Stimulated activated CD8-positive, alpha-beta memory T cell treated with anti-CD3 and anti-CD28 coated beads, Interleukin-12 subunit alpha, Interleukin-12 subunit beta, amount 100 ng/mL, for 4 hours (primary cell): Measurements from ENCODE around the gene INSR.
"Not testable (repeated sequence)": the region's sequence is repeated elsewhere in the genome, so short reads cannot be mapped to it uniquely, and the experiment has no call there.

ENCODE experiments used
- DNase-seq: peaks from one replicate; pipeline ENCODE4 v3.0.0-alpha.2; 2020; ENCODE audit warnings: low read depth

The INSR gene

DNA sequence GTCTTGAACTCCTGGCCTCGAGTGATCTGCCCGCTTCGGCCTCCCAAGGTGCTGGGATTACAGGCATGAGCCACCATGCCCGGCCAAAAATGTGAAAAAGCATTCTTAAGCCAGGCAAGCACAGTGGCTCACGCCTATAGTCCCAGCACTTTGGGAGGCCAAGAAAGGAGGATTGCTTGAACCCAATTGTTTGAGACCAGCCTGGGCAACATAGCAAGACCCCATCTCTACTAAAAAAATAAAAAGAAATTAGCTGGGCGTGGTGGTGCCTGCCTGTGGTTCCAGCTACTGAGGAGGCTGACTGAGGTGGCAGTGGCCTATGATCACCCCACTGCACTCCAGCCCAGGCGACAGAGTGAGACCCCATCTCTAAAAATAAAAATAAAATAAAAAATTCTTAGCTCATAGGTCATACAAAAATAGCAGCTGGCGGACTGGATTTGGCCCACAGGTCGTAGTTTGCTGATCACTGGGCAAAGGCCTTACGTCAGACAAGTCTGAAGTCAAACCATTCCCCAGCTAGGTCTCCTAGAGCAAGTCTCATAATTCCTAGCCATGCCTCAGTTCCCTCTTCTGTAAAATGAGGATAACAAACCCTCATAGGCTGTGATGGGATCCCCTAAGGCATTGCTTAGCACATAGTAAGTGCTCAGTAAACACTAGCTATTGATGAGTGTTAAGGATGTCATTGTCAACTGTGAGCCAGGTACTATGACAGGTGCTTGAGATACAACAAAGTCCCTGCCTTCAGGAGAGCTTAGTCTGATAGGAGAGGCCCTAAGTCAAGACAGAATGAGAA, 36.0 kb downstream of the INSR start:
- DNase-seq, result no peak

DNA sequence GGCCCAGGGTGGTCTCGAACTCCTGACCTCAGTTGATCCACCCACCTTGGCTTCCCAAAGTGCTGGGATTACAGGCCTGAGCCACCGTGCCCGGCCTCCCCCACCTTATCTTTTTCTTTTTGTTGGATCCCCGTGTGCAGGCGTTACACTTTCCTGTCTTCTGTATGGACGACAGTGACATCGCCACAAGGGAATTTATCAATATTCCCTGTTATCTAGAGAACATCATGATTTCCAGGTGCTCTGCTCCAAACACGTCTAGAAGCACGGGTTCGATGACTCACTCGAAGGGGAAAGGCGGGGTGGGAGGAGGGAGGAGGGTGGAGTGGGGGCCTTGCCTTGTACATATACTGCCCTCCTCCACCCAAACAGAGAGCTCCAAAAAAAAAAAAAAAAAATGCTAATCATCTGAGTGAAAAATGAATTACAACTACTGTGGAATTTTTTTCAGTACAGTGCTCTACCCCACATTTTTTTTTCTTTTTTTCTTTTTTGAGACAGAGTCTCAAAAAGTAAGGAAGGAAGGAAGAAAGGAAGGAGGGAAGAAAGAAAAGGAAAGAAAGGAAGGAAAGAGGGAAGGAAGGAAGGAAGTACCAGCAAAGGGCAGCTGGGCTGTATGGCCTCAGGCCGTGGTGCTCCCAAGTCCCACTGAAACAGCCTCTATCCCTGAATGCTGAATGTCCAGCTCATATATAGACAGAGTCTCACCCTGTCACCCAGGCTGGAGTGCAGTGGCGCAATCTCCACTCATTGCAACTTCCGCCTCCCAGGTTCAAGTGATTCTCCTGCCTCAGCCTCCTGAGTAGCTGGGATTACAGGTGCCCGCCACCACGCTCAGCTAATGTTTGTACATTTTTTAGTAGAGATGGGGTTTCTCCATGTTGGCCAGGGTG, 36.8 kb downstream of the INSR start:
- DNase-seq, result no peak

DNA sequence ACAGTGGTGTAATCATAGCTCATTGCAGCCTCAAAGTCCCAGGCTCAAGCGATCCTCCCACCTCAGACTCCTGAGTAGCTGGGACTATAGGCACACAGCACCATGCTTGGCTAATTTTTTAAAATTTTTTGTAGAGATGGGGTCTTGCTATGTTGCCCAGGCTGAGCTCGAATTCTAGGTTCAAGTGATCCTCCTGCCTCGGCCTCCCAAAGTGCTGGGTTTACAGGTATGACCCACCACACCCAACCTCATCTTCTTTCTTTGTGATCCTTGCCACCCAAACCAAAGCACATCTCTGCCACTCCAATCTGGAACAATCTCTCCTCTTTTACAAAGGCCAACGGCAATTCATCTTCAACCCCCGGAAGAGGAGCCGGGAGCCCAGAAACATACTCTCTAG, 38.6 kb downstream of the INSR start:
- DNase-seq, result no peak

DNA sequence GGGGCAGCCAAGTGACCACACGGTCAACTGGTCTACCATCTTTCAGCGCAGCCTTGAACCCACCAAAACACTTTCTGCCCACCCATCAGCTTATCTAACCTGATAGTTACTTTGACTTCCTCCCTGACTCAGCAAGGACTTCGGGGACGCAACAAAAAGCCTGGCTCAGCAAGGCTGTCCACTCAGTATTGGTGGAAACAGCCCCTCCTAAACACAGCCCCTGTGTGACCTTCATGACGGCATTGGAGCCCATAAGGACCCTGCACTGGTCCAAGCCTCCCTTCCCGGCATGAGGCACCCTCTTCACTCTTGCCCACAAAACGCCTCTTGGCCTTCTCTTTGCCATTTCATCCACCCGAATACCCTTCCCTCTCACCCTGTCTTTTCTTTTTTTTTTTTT, 39.1 kb downstream of the INSR start:
- DNase-seq, result no peak

DNA sequence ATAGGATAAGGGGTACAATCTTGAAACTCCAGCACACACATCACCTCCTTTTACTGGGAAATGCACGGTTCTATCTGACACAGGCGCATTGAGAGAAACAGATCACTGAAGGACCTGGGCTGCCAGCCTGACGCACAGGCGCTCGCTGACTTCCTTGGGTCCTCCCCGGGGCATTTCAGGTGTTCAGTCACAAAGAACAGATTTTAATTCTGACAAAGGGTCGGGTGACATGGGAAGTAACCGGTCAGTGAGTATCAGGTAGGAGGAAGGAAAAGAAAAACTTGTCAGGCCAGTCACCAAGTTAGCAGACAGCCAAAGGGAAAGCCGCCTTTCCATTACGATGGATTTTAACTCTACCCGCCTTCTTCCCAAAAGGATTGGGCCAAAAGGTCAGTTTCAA, 39.6 kb downstream of the INSR start:
- DNase-seq, result no peak

DNA sequence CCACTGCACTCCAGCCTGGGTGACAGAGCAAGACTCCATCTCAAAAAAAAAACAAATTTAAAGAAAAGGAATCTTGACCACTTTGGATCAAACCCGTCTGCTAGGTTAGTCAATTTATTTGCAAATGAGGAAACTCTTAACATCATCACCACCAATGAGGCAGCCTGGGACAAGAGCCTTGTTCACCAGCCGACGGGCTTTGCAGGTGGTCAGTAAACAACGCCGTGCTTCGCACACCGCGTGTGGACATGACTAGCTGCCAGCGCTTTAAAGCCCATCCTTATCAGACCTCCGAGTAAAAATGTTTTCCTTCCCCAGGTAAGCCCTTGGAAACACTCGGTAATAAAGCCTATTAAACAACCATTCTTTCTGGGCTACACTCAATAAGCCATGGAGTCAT, 41.9 kb downstream of the INSR start:
- no peak for DNase-seq

DNA sequence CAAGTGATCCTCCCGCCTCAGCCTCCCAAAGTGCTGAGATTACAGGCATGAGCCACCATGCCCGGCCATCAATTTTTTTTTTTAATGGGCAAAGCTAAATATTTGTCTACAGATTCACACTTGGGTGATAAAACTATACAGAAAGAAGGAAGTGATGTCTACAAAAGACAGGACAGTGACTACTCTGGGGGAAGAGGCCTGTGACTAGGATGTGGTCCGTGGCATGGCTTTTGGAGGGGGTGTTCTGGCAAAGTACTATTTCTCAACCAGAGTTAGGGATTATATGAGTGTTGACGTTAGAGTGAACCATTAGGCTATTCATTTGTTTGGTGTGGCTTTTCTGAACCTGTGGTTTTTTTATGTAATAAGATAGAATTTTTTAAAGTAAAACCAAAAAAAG, 42.7 kb downstream of the INSR start:
- no peak for DNase-seq

DNA sequence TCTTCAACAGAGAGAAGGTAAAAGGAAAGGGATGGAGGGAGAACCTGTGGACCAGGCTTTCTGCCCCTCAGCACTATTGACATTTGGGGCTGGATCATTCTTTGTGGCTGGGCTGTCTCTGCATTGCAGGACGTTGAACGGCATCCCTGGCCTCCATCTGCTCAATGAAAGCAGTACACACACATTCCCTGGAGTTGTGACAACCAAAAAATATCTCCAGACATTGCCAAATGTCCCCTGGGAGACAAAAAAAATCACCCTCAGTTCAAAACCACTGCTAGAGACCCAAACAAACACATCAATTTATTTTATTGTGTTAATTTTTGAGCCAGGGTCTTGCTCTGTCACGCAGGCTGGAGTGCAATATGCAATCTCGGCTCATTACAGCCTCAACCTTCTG, 43.3 kb downstream of the INSR start:
- no peak for DNase-seq

DNA sequence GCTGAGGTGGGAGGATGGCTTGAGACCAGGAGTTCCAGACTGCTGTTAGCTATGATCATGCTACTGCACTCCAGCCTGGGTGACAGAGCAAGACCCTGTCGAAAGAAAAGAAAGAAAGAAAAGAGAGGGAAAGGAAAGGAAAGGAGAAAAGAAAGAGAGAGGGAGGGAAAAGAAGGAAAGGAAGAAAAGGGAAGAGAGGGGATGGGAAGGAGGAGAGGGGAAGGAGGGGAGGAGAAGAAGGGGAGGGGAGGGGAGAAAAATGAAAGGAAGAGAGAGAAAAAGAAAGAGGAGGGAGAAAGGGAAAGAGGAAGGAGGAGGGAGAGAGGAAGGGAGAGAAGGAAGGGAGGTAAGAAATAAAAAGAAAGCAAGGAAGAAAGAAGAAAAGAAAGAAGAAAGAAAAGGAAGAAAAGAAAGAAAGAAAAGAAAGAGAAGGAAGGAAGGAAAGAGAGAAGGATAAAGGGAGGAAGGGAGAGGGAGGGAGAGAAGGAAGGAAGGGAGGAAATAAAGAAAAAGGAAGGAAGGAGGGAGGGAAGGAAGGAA, 44.1 kb downstream of the INSR start:
- DNase-seq, result no peak

DNA sequence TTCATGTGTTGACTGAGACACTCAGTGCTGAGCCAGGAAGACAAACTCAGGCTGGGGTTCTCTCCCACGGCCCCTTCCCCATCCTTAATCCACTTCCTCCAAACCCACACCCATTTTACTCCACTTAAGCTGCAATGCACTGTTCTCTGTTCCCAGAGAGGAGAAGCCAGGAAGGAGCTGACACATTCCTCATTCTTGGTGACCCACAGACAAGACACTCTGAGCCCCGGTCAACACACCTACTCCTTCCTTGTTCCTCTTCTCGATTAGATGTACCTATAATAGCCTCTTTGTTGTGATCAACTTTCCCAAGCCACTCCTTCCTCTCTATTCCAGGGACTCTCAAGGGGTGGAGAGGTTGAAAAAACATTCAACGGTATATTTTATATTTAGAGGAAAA, 47.1 kb downstream of the INSR start:
- no peak for DNase-seq

DNA sequence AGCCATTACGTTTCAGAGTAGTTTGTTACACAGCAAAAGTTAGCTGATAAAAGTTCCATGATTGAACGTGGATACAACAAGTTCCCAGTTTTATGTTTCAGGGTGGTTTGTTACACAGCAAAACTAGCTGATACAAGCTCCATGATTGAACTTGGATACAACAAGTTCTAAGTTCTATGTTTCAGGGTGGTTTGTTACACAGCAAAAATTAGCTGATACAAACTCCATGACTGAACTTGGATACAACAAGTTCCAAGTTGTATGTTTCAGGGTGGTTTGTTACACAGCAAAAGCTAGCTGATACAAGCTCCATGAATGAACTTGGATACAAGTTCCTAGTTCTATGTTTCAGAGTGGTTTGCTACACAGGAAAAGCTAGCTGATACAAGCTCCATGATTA, 47.6 kb downstream of the INSR start:
- DNase-seq, result no peak

DNA sequence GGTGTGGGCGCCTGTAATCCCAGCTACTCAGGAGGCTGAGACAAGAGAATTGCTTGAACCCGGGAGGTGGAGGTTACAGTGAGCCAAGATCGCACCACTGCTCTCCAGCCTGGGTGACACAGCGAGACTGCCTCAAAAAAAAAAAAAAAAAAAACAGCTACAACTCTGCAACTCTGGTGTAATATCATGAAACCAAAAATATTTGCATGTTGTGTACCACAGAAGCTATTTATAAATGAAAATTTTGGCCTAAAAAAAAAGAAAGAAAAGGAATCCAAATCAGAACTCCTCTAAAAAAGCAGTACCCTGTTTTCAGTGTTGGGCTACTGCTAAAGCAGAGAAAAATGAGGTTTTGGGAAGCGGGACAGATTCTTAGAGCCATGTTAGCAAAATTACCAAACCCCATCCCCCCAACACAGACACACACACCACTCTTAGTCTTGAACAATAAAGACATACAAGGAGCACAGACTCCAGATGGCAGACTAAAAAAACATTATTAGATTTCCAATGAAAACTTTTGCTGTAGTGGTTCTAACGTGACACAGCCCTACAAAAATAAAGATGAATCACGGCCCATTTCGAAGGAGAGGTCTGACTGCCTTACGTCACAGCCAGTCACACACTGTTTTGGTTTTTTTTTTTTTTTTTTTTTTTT, 51.5 kb downstream of the INSR start:
- no peak for DNase-seq

DNA sequence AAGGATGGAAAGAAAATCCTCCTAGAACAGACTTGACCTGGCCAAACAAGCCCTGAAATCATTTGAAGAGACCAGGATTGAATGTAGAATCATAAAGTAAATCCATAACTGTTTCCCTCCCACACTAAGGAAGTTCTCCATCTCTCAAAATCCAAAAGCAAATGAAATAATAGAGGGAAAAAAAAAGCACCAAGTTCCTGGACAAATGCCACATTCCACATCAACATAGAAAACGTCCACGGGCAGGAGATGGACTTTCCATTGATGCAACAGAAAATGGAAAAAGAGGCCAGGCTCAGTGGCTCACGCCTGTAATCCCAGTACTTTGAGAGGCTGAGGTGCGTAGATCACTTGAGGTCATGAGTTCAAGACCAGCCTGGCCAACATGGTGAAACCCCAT, 56.2 kb downstream of the INSR start:
- DNase-seq, result no peak

DNA sequence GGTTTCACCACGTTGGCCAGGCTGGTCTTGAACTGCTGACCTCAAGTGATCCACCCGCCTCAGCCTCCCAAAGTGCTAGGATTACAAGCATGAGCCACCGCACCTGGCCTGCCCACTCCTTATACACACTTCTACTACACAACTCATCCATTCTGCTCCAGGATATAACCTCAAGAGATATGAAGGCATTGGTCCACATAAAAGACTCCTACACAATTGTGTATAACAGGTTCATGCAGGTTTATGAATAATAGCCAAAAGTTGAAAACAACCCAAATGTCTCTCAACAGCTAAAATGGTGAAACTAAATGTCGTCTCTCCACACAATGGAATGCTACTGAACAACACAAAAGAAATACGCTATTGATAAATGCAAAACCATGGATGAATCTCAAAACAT, 58.1 kb downstream of the INSR start:
- DNase-seq, result no peak

DNA sequence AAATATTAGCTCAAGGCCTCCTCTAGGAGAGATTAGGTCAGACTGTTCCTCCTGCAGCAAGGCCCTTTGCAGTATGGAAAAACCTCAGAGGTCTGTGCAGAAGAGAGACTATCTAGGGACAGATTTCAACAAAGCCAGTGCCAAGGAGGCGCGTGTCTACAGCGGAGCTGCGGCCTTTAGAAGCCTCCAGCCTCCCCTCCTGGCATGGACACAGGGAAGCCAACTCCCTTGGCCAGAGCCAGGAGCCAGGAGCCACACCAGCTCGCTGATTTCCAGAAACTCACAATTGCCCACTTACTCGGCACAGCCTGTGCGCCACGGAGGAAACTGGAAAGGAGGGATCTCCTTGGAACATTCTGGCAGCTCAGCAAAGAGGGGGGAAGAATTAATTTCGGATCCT, 63.4 kb downstream of the INSR start:
- DNase-seq, result no peak

DNA sequence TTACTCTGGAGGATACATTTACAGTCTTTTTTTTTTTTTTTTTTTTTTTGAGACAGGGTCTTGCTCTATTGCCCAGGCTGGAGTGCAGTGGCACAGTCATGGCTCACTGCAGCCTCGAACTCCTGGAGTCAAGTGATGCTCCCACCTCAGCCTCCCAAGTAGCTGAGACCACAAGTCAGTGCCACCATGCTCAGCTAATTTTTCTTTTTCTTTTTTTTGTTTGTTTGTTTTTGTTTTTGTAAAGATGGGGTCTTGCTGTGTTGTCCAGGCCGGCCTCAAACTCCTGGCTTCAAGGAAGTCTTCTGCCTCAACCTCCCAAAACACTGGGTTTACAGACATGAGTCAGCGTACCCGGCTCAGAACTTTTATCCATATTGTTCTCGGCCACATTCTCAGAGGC, 64.5 kb downstream of the INSR start:
- no peak for DNase-seq

DNA sequence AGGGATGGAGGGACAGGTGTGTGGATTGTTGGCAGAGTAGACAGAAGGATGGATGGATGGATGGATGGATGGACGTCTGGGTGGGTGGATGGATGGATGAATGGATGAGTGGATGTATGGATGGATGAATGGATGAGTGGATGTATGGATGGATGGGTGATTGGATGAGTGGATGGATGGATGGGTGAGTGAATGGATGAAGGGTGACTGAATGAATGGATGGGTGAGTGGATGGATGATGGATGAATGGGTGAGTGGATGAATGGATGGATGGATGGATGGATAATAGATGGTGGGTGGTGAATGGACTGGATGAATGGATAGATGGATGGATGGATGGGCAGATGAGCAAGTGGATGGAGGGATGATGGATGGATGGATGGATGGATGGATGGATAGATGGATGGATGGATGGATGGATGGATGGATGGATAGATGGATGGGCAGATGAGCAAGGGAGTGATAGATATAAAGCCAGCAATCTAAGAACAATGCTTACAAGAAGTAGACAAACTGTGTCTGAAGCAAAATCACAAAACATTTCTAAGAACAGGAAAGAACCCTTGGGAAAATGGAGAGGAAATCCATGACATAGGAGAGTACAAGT, 65.2 kb downstream of the INSR start:
- no peak for DNase-seq

DNA sequence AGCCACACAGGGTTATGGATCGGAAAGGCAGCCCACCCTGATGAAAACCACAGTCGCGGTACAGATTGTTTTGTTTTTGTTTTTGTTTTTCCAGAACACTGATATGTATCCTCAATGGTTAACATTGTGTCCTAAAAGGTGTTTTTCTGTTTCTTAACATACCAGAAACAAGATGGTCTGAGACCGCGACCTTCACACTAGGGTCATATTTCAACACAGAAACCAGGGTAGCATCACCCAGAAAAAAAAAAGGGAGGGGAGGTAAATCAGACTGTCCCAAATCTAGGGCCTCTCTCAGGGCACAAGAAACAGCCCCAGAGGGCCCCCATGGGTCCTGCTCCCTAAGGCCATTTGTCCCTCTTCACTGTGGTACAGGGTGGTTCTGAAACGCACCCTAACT, 66.5 kb downstream of the INSR start:
- DNase-seq, result no peak

DNA sequence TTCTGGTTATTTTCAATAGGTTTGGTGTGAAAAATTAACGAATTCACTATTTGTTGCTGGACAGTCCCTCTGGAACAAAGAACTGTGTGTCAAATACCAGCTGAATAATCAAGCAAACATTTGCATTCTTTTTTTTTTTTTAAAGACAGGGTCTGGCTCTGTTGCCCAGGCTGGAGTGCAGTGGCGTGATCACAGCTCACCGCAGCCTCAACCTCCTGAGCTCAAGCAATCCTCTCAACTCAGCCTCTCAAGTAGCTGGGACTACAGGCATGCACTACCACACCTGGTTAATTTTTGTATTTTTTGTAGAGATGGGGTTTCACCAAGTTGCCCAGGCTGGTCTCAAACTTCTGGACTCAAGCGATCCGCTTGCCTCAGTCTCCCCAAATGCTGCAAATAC, 67.1 kb downstream of the INSR start:
- not testable (repeated sequence) for DNase-seq

DNA sequence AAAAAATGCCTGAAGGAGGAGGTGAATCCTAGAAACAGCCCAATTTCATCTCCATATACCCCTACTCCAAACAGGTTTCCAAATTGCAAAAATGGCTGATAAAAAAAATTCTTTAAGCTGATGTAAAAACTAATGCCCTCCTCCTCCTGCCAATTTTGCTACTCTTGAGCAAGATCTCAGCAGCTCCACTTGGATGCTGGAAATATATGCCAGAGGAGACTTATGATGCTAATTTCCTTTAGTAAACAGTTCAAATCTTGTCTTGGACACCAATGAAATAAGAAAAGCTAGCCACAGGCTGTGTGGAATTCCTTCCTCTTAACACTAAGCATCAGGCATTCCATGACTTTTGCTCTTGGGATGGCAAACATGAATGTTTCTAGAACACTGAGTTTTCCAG, 67.5 kb downstream of the INSR start:
- DNase-seq, result no peak

DNA sequence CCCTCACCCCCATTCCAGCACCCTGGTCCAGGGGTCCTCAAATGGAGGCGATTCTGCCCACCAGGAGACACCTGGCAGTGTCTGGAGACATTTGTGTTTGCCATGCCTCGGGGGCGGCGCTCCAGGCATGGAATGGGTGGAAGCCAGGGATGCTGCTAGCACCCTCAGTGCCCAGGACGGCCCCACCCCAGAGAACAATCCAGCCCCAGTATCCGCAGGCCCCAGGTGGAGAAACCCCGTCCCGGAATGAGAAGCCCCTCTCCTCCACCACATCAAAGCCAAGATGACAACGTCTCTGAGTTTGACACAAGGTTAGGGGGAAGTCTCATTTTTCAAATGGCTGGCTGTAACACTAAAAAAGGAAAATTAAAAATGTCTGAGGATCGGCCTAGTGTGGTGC, 68.5 kb downstream of the INSR start:
- DNase-seq, result no peak

DNA sequence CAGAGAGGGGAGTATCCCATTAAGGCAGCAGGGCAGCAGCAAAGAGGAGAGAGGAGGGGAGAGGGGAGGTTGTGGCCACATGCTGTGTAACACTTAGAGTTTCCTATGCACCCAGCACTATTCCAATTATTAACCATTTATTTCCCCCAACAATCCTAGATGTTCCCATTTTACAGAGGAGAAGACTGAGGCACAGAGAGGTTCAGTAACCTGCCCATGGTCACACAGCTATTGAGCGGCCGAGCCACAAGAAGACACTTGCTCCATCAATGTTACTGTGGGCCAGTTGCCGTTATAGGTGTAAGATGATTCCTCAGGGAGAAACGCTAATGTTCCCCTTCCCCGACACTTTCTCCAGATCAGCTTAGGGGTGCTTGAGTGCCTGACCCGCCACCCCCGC, 69.2 kb downstream of the INSR start:
- DNase-seq, result no peak
